ENCODE results near the gene SZT2. TPM values are rescaled to one million over a fixed set of nuclear protein-coding genes. Genes with fewer than 3 reads are reported as not detected.

SZT2 gene
- total RNA-seq, 1 experiment from 2014 or later: 28.4 TPM

GRCh38 chr1:43451701-43452532, 62.2 kb downstream of the SZT2 start:
- Mint-ChIP-seq H3K27me3 (ENCODE audit: low read depth) (peaks cover 10% of the 10 kb centered on the region), H3K9me3 (no peaks in the 10 kb centered on the region), H3K27ac (no peak overlapping the region), H3K4me3 (peak overlapping the region; percentile 72), H3K36me3 (peaks cover 51% of the 10 kb centered on the region), H3K4me1 (peaks cover 23% of the 10 kb centered on the region)
- TF ChIP-seq ELF4 (CRISPR knock-in tag; IDR thresholded peaks at IDR 0.05; ENCODE audit: low read depth) (no peak), NR3C1 (CRISPR knock-in tag; conservative IDR thresholded peaks at IDR 0.05; ENCODE audit: low read depth) (no peak), TP53 (CRISPR knock-in tag; IDR thresholded peaks at IDR 0.05) (no peak), FOXP1 (CRISPR knock-in tag; IDR thresholded peaks at IDR 0.05; ENCODE audit: borderline replicate concordance) (no peak), ZNF512 (CRISPR knock-in tag; IDR thresholded peaks at IDR 0.05; ENCODE audit: borderline replicate concordance) (no peak), FOXK1 (CRISPR knock-in tag; IDR thresholded peaks at IDR 0.05) (no peak), ZNF263 (CRISPR knock-in tag; IDR thresholded peaks at IDR 0.05; ENCODE audit: low read depth) (no peak), CTCF (IDR thresholded peaks at IDR 0.05) (no peak), MYBL2 (CRISPR knock-in tag; IDR thresholded peaks at IDR 0.05) (no peak), GTF2I (CRISPR knock-in tag; conservative IDR thresholded peaks at IDR 0.05) (no peak), ATF2 (CRISPR knock-in tag; IDR thresholded peaks at IDR 0.05; ENCODE audit: borderline replicate concordance, low read depth) (no peak), SOX15 (CRISPR knock-in tag; IDR thresholded peaks at IDR 0.05) (no peak)
- TF ChIP-seq, protein P1, sequence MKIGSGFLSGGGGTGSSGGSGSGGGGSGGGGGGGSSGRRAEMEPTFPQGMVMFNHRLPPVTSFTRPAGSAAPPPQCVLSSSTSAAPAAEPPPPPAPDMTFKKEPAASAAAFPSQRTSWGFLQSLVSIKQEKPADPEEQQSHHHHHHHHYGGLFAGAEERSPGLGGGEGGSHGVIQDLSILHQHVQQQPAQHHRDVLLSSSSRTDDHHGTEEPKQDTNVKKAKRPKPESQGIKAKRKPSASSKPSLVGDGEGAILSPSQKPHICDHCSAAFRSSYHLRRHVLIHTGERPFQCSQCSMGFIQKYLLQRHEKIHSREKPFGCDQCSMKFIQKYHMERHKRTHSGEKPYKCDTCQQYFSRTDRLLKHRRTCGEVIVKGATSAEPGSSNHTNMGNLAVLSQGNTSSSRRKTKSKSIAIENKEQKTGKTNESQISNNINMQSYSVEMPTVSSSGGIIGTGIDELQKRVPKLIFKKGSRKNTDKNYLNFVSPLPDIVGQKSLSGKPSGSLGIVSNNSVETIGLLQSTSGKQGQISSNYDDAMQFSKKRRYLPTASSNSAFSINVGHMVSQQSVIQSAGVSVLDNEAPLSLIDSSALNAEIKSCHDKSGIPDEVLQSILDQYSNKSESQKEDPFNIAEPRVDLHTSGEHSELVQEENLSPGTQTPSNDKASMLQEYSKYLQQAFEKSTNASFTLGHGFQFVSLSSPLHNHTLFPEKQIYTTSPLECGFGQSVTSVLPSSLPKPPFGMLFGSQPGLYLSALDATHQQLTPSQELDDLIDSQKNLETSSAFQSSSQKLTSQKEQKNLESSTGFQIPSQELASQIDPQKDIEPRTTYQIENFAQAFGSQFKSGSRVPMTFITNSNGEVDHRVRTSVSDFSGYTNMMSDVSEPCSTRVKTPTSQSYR (CRISPR knock-in tag; IDR thresholded peaks at IDR 0.05): no peak
- DNase-seq (ENCODE audit: low spot score): no peak
- no peak for ATAC-seq
- ChIA-PET POLR2A (no interaction called here), CTCF (no interaction called here)

- Mint-ChIP-seq H3K27me3 (ENCODE audit: low read depth) (peaks cover 15% of the 10 kb centered on the region), H3K9me3 (no peaks in the 10 kb centered on the region), H3K36me3 (peaks cover 42% of the 10 kb centered on the region), H3K4me1 (peaks cover 23% of the 10 kb centered on the region), H3K4me3 (peak overlapping the region; percentile 72), H3K27ac (peak overlapping the region; percentile 15; the same call in 1 of the 2 replicates)
- ATAC-seq (peak; percentile 56), DNase-seq (ENCODE audit: low spot score) (no peak)
- POLR2A ChIA-PET: no interaction called here
- CTCF ChIA-PET: interaction anchor here (0.7 to 2.5 kb wide), 3 partner anchors 39 to 482 kb away, joined by 3 to 14 read pairs (median 4); no protein-coding TSS in a partner anchor
- 0 out of 2 replicates have a peak, but pooled peaks have one; percentile 24 for TF ChIP-seq MAX (CRISPR knock-in tag; IDR thresholded peaks at IDR 0.05)
- no peak for TF ChIP-seq NR3C1 (CRISPR knock-in tag; conservative IDR thresholded peaks at IDR 0.05; ENCODE audit: low read depth)
- 0 out of 2 replicates have a peak, but pooled peaks have one; percentile 50 for TF ChIP-seq NR2C2 (CRISPR knock-in tag; IDR thresholded peaks at IDR 0.05)
These were observed 63.2 kb downstream of the SZT2 start for GRCh38 chr1:43452789-43453441.

Measured in WTC11 (cell line).